ENCODE data around the gene STK38L.
A peak's percentile ranks its signal among the peaks of the same experiment; 100 is the strongest.

The STK38L gene

GRCh38 chr12:27342536-27342935 is 98.5 kb downstream of the STK38L start:
- no peaks in the 10 kb centered on the region for H3K27me3 ChIP-seq (ENCODE audit: insufficient read depth, low read depth, severe bottlenecking)
- H3K27ac ChIP-seq: no peak overlapping the region
- no peaks in the 10 kb centered on the region for H3K36me3 ChIP-seq
- no peak for DNase-seq
- TF ChIP-seq CTCF (IDR thresholded peaks at IDR 0.05; ENCODE audit: low read depth, low read length): no peak
- H3K9me3 ChIP-seq (ENCODE audit: severe bottlenecking): peaks cover 3% of the 10 kb centered on the region
- H3K4me3 ChIP-seq (ENCODE audit: low read depth, low read length): no peak overlapping the region

- DNase-seq: no peak
- Histone ChIP-seq H3K27me3 (ENCODE audit: insufficient read depth, low read depth, severe bottlenecking) (no peaks in the 10 kb centered on the region), H3K9me3 (ENCODE audit: severe bottlenecking) (peaks cover 3% of the 10 kb centered on the region), H3K27ac (no peak overlapping the region), H3K36me3 (no peaks in the 10 kb centered on the region), H3K4me3 (ENCODE audit: low read depth, low read length) (no peak overlapping the region)
- no peak for TF ChIP-seq CTCF (IDR thresholded peaks at IDR 0.05; ENCODE audit: low read depth, low read length)
Measured at GRCh38 chr12:27343255-27344000, 99.3 kb downstream of the STK38L start.

- Histone ChIP-seq H3K27me3 (ENCODE audit: insufficient read depth, low read depth, severe bottlenecking) (no peaks in the 10 kb centered on the region), H3K27ac (no peak overlapping the region; the same call in 1 of the 2 replicates), H3K9me3 (ENCODE audit: severe bottlenecking) (peaks cover 3% of the 10 kb centered on the region), H3K36me3 (no peaks in the 10 kb centered on the region), H3K4me3 (ENCODE audit: low read depth, low read length) (no peak overlapping the region)
- DNase-seq: peak; percentile 80
- TF ChIP-seq CTCF (IDR thresholded peaks at IDR 0.05; ENCODE audit: low read depth, low read length): no peak
Measured at GRCh38 chr12:27344246-27344645, 100.2 kb downstream of the STK38L start.

- Histone ChIP-seq H3K27ac (no peak overlapping the region), H3K9me3 (ENCODE audit: severe bottlenecking) (peaks cover 3% of the 10 kb centered on the region), H3K4me3 (ENCODE audit: low read depth, low read length) (no peak overlapping the region), H3K27me3 (ENCODE audit: insufficient read depth, low read depth, severe bottlenecking) (no peaks in the 10 kb centered on the region), H3K36me3 (no peaks in the 10 kb centered on the region)
- no peak for TF ChIP-seq CTCF (IDR thresholded peaks at IDR 0.05; ENCODE audit: low read depth, low read length)
- no peak for DNase-seq
Measured at GRCh38 chr12:27344760-27345159, 100.7 kb downstream of the STK38L start.

- H3K36me3 ChIP-seq: no peaks in the 10 kb centered on the region
- no peaks in the 10 kb centered on the region for H3K27me3 ChIP-seq (ENCODE audit: insufficient read depth, low read depth, severe bottlenecking)
- no peak for TF ChIP-seq CTCF (IDR thresholded peaks at IDR 0.05; ENCODE audit: low read depth, low read length)
- H3K27ac ChIP-seq: no peak overlapping the region
- no peak overlapping the region for H3K4me3 ChIP-seq (ENCODE audit: low read depth, low read length)
- DNase-seq: no peak
- peaks cover 3% of the 10 kb centered on the region for H3K9me3 ChIP-seq (ENCODE audit: severe bottlenecking)
Measured at GRCh38 chr12:27345376-27345775, 101.3 kb downstream of the STK38L start.

- Histone ChIP-seq H3K36me3 (no peaks in the 10 kb centered on the region), H3K27ac (no peak overlapping the region), H3K9me3 (ENCODE audit: severe bottlenecking) (peaks cover 3% of the 10 kb centered on the region), H3K27me3 (ENCODE audit: insufficient read depth, low read depth, severe bottlenecking) (no peaks in the 10 kb centered on the region), H3K4me3 (ENCODE audit: low read depth, low read length) (no peak overlapping the region)
- TF ChIP-seq CTCF (IDR thresholded peaks at IDR 0.05; ENCODE audit: low read depth, low read length): no peak
- DNase-seq: peak; percentile 28
Measured at GRCh38 chr12:27347779-27348178, 103.7 kb downstream of the STK38L start.
